HG03571 (cell line): ENCODE data around the gene PHACTR3.

ENCODE experiments used
- ATAC-seq: cut with Tn5 transposase; IDR thresholded peaks from one replicate; pipeline ENCODE4 v1.9.1; 2021; ENCODE audit not compliant: unreplicated experiment

Gene PHACTR3

GRCh38 chr20:59573837-59574236 is 30.5 kb upstream of the PHACTR3 start:
- ATAC-seq = no peak

GRCh38 chr20:59574308-59574707 is 30.0 kb upstream of the PHACTR3 start:
- no peak for ATAC-seq

GRCh38 chr20:59575216-59575615 is 29.1 kb upstream of the PHACTR3 start:
- no peak for ATAC-seq

GRCh38 chr20:59575653-59576052 is 28.7 kb upstream of the PHACTR3 start:
- no peak for ATAC-seq

GRCh38 chr20:59576216-59576953 is 28.0 kb upstream of the PHACTR3 start:
- no peak for ATAC-seq

- ATAC-seq = no peak
These were observed 27.1 kb upstream of the PHACTR3 start for GRCh38 chr20:59577037-59577808.

- no peak for ATAC-seq
These were observed 26.4 kb upstream of the PHACTR3 start for GRCh38 chr20:59577809-59578435.

- no peak for ATAC-seq
These were observed 25.6 kb upstream of the PHACTR3 start for GRCh38 chr20:59578436-59579403.

- ATAC-seq = no peak
These were observed 24.8 kb upstream of the PHACTR3 start for GRCh38 chr20:59579404-59580145.

- ATAC-seq = no peak
These were observed 24.0 kb upstream of the PHACTR3 start for GRCh38 chr20:59580146-59580946.

- no peak for ATAC-seq
These were observed 23.3 kb upstream of the PHACTR3 start for GRCh38 chr20:59580991-59581401.

GRCh38 chr20:59581993-59582679 is 22.2 kb upstream of the PHACTR3 start:
- no peak for ATAC-seq

- no peak for ATAC-seq
These were observed 20.7 kb upstream of the PHACTR3 start for GRCh38 chr20:59583428-59584277.

GRCh38 chr20:59584278-59584925 is 19.9 kb upstream of the PHACTR3 start:
- no peak for ATAC-seq

GRCh38 chr20:59585714-59586409 is 18.5 kb upstream of the PHACTR3 start:
- ATAC-seq = no peak

- ATAC-seq = no peak
These were observed 17.7 kb upstream of the PHACTR3 start for GRCh38 chr20:59586613-59587012.

- ATAC-seq = no peak
These were observed 16.8 kb upstream of the PHACTR3 start for GRCh38 chr20:59587570-59587969.
